Osteocyte (in vitro differentiated cells): ENCODE results near the gene CYP1A1. TPM values are rescaled to one million over a fixed set of nuclear protein-coding genes. Genes with fewer than 3 reads are reported as not detected.

ENCODE experiments used
- DNase-seq: peaks from one replicate; pipeline ENCODE4 v3.0.0; 2021; ENCODE audit warnings: mixed read lengths; ENCODE audit not compliant: unreplicated experiment; ENCODE audit errors: extremely low spot score
- H3K27ac Mint-ChIP-seq: one replicate; pipeline ENCODE4 v1.8.0; 2021; ENCODE audit warnings: mild to moderate bottlenecking, mixed read lengths; ENCODE audit not compliant: unreplicated experiment
- H3K27me3 Mint-ChIP-seq: one replicate; pipeline ENCODE4 v1.8.0; 2021; ENCODE audit warnings: mixed read lengths; ENCODE audit not compliant: unreplicated experiment
- H3K36me3 Mint-ChIP-seq: one replicate; pipeline ENCODE4 v1.8.0; 2021; ENCODE audit warnings: mixed read lengths; ENCODE audit not compliant: unreplicated experiment
- H3K4me1 Mint-ChIP-seq: one replicate; pipeline ENCODE4 v1.8.0; 2021; ENCODE audit warnings: mixed read lengths; ENCODE audit not compliant: unreplicated experiment
- H3K4me3 Mint-ChIP-seq: one replicate; pipeline ENCODE4 v1.8.0; 2021; ENCODE audit warnings: mild to moderate bottlenecking, moderate library complexity, mixed read lengths; ENCODE audit not compliant: unreplicated experiment
- H3K9me3 Mint-ChIP-seq: one replicate; pipeline ENCODE4 v1.8.0; 2021; ENCODE audit warnings: mixed read lengths; ENCODE audit not compliant: unreplicated experiment
- CTCF ChIP-seq: fragments of 200-600 bp; sonication (generic); IDR thresholded peaks from 2 replicates; pipeline ENCODE4 v1.5.0; 2021; ENCODE audit warnings: antibody characterized with exemption, mild to moderate bottlenecking, moderate library complexity
- total RNA-seq: library from RNA; stranded (reverse); gene quantifications from 2 replicates; pipeline ENCODE4 v1.2.1, GENCODE V29; 2021

The CYP1A1 gene
- total RNA-seq, 1 donor from 2014 or later: 0.24 TPM

GRCh38 chr15:74769463-74770025 lies 44.2 kb upstream of the CYP1A1 start:
- peaks cover 6% of the 10 kb centered on the region for H3K4me1 Mint-ChIP-seq
- peaks cover 10% of the 10 kb centered on the region for H3K27me3 Mint-ChIP-seq
- H3K27ac Mint-ChIP-seq: no peak overlapping the region

GRCh38 chr15:74768771-74769342 lies 43.5 kb upstream of the CYP1A1 start:
- no peak for DNase-seq

More at GRCh38 chr15:74769463-74770025, 44.2 kb upstream of the CYP1A1 start:
- no peak for DNase-seq
- no peak for TF ChIP-seq CTCF
- Mint-ChIP-seq H3K36me3 (no peaks in the 10 kb centered on the region), H3K9me3 (no peaks in the 10 kb centered on the region), H3K4me3 (no peak overlapping the region)

GRCh38 chr15:74768099-74768770 lies 42.9 kb upstream of the CYP1A1 start:
- Mint-ChIP-seq H3K9me3 (no peaks in the 10 kb centered on the region), H3K4me1 (peaks cover 6% of the 10 kb centered on the region), H3K4me3 (peak overlapping the region; percentile 35), H3K27me3 (peaks cover 10% of the 10 kb centered on the region), H3K27ac (no peak overlapping the region), H3K36me3 (no peaks in the 10 kb centered on the region)
- no peak for TF ChIP-seq CTCF
- no peak for DNase-seq

More at GRCh38 chr15:74768771-74769342, 43.5 kb upstream of the CYP1A1 start:
- Mint-ChIP-seq H3K9me3 (no peaks in the 10 kb centered on the region), H3K4me1 (peaks cover 6% of the 10 kb centered on the region), H3K4me3 (peak overlapping the region; percentile 35), H3K27ac (no peak overlapping the region), H3K36me3 (no peaks in the 10 kb centered on the region), H3K27me3 (peaks cover 10% of the 10 kb centered on the region)
- peak; percentile 85 for TF ChIP-seq CTCF

GRCh38 chr15:74767167-74768098 lies 42.1 kb upstream of the CYP1A1 start:
- Mint-ChIP-seq H3K27me3 (peaks cover 10% of the 10 kb centered on the region), H3K9me3 (no peaks in the 10 kb centered on the region), H3K27ac (no peak overlapping the region), H3K36me3 (no peaks in the 10 kb centered on the region), H3K4me1 (peaks cover 6% of the 10 kb centered on the region), H3K4me3 (no peak overlapping the region)
- TF ChIP-seq CTCF: no peak
- no peak for DNase-seq
